HepG2 (cell line): ENCODE measurements around the gene ARMH1. TPM values are rescaled to one million over a fixed set of nuclear protein-coding genes. Genes with fewer than 3 reads are reported as not detected.

Source experiments
- ATAC-seq: fragments of 200-7000 bp; cut with Tn5 transposase; 3 replicates; pipeline ENCODE4 v1.9.1; 2020; ENCODE audit warnings: mild to moderate bottlenecking, moderate library complexity
- BruUV-seq: library from RNA; stranded (reverse); fragments of 400-500 nt; replicated peaks from 2 replicates; lab custom pipeline; 2021; lab: Mats Ljungman, UMichigan
- CTCF ChIA-PET: fragments of 300-600 bp; formaldehyde crosslinking; extraction: SDS; loops from one replicate; lab custom pipeline; 2021; ENCODE audit warnings: low total read pairs, inconsistent platforms, low intra/inter-chr PET ratio; lab: Yijun Ruan, JAX
- POLR2A ChIA-PET: fragments of 350-600 bp; sonication (Branson Sonifier 250); formaldehyde crosslinking; loops from one replicate; lab custom pipeline; 2020; ENCODE audit warnings: antibody characterized with exemption, inconsistent platforms; lab: Yijun Ruan, JAX
- DNase-seq: peaks from one replicate; pipeline ENCODE4 v3.0.0-alpha.2; 2015; ENCODE audit warnings: low spot score
- FAIRE-seq: peaks from 3 replicates; lab custom pipeline; 2011; peaks lifted over from hg19 to GRCh38; lab: Jason Lieb, UNC
- H2AFZ ChIP-seq: one replicate; pipeline ENCODE4 v1.6.1; 2011; ENCODE audit warnings: low read length, inconsistent platforms
- H3K27ac ChIP-seq: fragments of 300-600 bp; 3 replicates; pipeline ENCODE4 v1.8.0; 2011; ENCODE audit warnings: mixed run types, mild to moderate bottlenecking, mixed read lengths, low read length, inconsistent platforms; ENCODE audit not compliant: insufficient read depth; ENCODE audit errors: extremely low read length
- H3K27me3 ChIP-seq, 2 experiments: fragments of 200-600 bp in 1 of 2; 2 replicates in 1 of 2; 3 replicates in 1 of 2; pipeline versions ENCODE4 v1.6.0 to v1.8.0; 2011; ENCODE audit warnings: low read length in 2 of 2, mild to moderate bottlenecking in 2 of 2, moderate library complexity in 2 of 2, inconsistent platforms in 1 of 2; ENCODE audit not compliant: insufficient read depth in 2 of 2, control insufficient read depth in 1 of 2
- H3K36me3 ChIP-seq, 2 experiments: fragments of 200-600 bp in 1 of 2; replicated peaks in 1 of 2; 2 replicates in 1 of 2; 3 replicates in 1 of 2; pipeline versions ENCODE4 v1.5.1 to v1.8.0; 2011; ENCODE audit warnings: low read length in 2 of 2, inconsistent platforms in 1 of 2; ENCODE audit not compliant: insufficient read depth in 2 of 2, control insufficient read depth in 1 of 2
- H3K4me1 ChIP-seq: 2 replicates; pipeline ENCODE4 v1.5.1; 2012; ENCODE audit warnings: low read length, inconsistent platforms; ENCODE audit not compliant: insufficient read depth
- H3K4me2 ChIP-seq: 2 replicates; pipeline ENCODE4 v1.6.0; 2011; ENCODE audit warnings: low read depth, low read length, inconsistent platforms
- H3K4me3 ChIP-seq, 3 experiments: fragments of 200-600 bp in 1 of 3; sonication (generic), shearing (Covaris generic) in 1 of 3; replicated peaks in 1 of 3; 2 replicates each; pipeline ENCODE4 v1.5.1; 2011 to 2016; ENCODE audit warnings: low read length in 3 of 3, inconsistent platforms in 2 of 3, low read depth in 2 of 3, mild to moderate bottlenecking in 2 of 3, control low read depth in 1 of 3, mixed read lengths in 1 of 3; ENCODE audit not compliant: insufficient read depth in 1 of 3
- H3K79me2 ChIP-seq: one replicate; pipeline ENCODE4 v1.6.1; 2011; ENCODE audit warnings: low read length, inconsistent platforms; ENCODE audit not compliant: insufficient read depth
- H3K9ac ChIP-seq: 2 replicates; pipeline ENCODE4 v1.6.0; 2011; ENCODE audit warnings: mild to moderate bottlenecking, low read depth, low read length, inconsistent platforms; ENCODE audit not compliant: insufficient read depth
- H3K9me3 ChIP-seq: 2 replicates; pipeline ENCODE4 v1.5.1; 2012; ENCODE audit warnings: mild to moderate bottlenecking, low read length
- H4K20me1 ChIP-seq: 2 replicates; pipeline ENCODE4 v1.6.0; 2011; ENCODE audit warnings: inconsistent platforms, mild to moderate bottlenecking, low read length, moderate library complexity; ENCODE audit not compliant: insufficient read depth
- HMG20A ChIP-seq: IDR thresholded peaks from 2 replicates; pipeline ENCODE4 v1.6.1; 2016; ENCODE audit warnings: borderline replicate concordance
- LCORL ChIP-seq, 2 experiments: fragments of 450-650 bp in 1 of 2; sonication (generic) in 1 of 2; formaldehyde crosslinking in 1 of 2; IDR thresholded peaks; 2 replicates each; pipeline versions ENCODE4 v1.5.0 to v1.6.1; 2017 to 2020; ENCODE audit warnings: antibody characterized with exemption in 1 of 2, missing genetic modification reagents in 1 of 2
- NKX3-1 ChIP-seq: sonication (generic); formaldehyde crosslinking; IDR thresholded peaks from 2 replicates; pipeline ENCODE4 v1.5.0; 2020; ENCODE audit warnings: missing genetic modification reagents
- SETDB1 ChIP-seq: sonication (generic); formaldehyde crosslinking; IDR thresholded peaks from 2 replicates; pipeline ENCODE4 v1.5.1; 2020; ENCODE audit warnings: missing genetic modification reagents, mild to moderate bottlenecking, borderline replicate concordance
- SRY ChIP-seq: sonication (generic); formaldehyde crosslinking; IDR thresholded peaks from 2 replicates; pipeline ENCODE4 v1.8.0; 2022; ENCODE audit warnings: mild to moderate bottlenecking, missing genetic modification reagents
- ZNF564 ChIP-seq: sonication (generic); formaldehyde crosslinking; IDR thresholded peaks from 2 replicates; pipeline ENCODE4 v1.8.1; 2023; ENCODE audit warnings: mild to moderate bottlenecking, missing genetic modification reagents
- WGBS: methylation state at CpG from one replicate; pipeline ENCODE4 v1.1.6; 2017; ENCODE audit warnings: low lambda C conversion rate; 5-methylcytosine and 5-hydroxymethylcytosine counted together
- in situ Hi-C: cut with HindIII; loops from 2 replicates; pipeline ENCODE4 v1.10.0; 2017; ENCODE audit warnings: low pct_unique_long_range_greater_than_20kb; ENCODE audit not compliant: extremely low pct_ligation_motif_present
- intact Hi-C: fragments of 100-400 bp; cut with micrococcal nuclease; formaldehyde crosslinking; loops from one replicate; pipeline ENCODE4 v1.10.0; 2022; ENCODE audit not compliant: unreplicated experiment
- polyA plus RNA-seq, 8 experiments: library from polyadenylated mRNA; depleted of rRNA in 3 of 8; stranded (reverse) in 7 of 8; unstranded in 1 of 8; fragments of >200 nt; fragmentation: Illumina TruSeq in 4 of 8; extraction: Trizol in 4 of 8; gene quantifications; 2 replicates each; pipeline versions ENCODE4 v1.2.1 to v1.2.3, GENCODE V29; 2011 to 2016; ENCODE audit warnings: low read depth in 4 of 8, missing spikeins in 1 of 8, mixed read lengths in 1 of 8; ENCODE audit not compliant: insufficient read depth in 1 of 8
- total RNA-seq, 5 experiments: library from RNA; depleted of rRNA; stranded (reverse); fragments of >200 nt; fragmentation: Illumina TruSeq; extraction: Trizol; gene quantifications; 2 replicates each; pipeline ENCODE4 v1.2.3, GENCODE V29; 2016; ENCODE audit warnings: low read depth in 1 of 5

ARMH1 gene
- total and polyA plus RNA-seq, 2 of the 13 experiments (the other 11 are each of a cell fraction or from before 2014, with no cell fraction given) = 0.69 TPM; not detected in 1

GRCh38 chr1:44733784-44734183, 59.3 kb downstream of the ARMH1 start:
- TF ChIP-seq SRY = no peak
- no peak for TF ChIP-seq HMG20A (CRISPR knock-in tag)
- no peak for TF ChIP-seq SETDB1 (CRISPR knock-in tag)
- TF ChIP-seq NKX3-1 (CRISPR knock-in tag) = no peak
- no peak overlapping the region for H2AFZ ChIP-seq
- no peak overlapping the region for H3K9ac ChIP-seq
- in situ Hi-C loops (no loop called here), intact Hi-C loops (loop anchor here (5.0 kb wide), 1 partner anchor 49 kb away; no protein-coding TSS in a partner anchor)
- 41% methylated on average over 1 of the region's 1 CpG for whole genome bisulfite sequencing
- no peaks in the 10 kb centered on the region for H3K36me3 ChIP-seq
- no peaks in the 10 kb centered on the region; a peak in 2 of 5 replicates for H3K27me3 ChIP-seq
- no peaks in the 10 kb centered on the region for H3K9me3 ChIP-seq
- no peak overlapping the region for H3K4me2 ChIP-seq
- H3K79me2 ChIP-seq = no peaks in the 10 kb centered on the region
- DNase-seq (no peak), FAIRE-seq (no peak), ATAC-seq (no peak)
- no peak overlapping the region for H3K4me3 ChIP-seq
- ChIA-PET POLR2A (interaction anchor here (1.1 to 8.0 kb wide), 3 partner anchors 13 to 86 kb away, joined by 3 to 241 read pairs (median 4); no protein-coding TSS in a partner anchor), CTCF (no interaction called here)
- H4K20me1 ChIP-seq = no peaks in the 10 kb centered on the region
- no peak overlapping the region for H3K27ac ChIP-seq
- BruUV-seq = no TSS peak
- peaks cover 50% of the 10 kb centered on the region for H3K4me1 ChIP-seq

- H3K9ac ChIP-seq = no peak overlapping the region
- no peaks in the 10 kb centered on the region; a peak in 2 of 5 replicates for H3K27me3 ChIP-seq
- no peak overlapping the region for H3K4me3 ChIP-seq
- TF ChIP-seq ZNF564 (CRISPR knock-in tag) (peak; percentile 94), LCORL (IDR thresholded peaks at IDR 0.05) (no peak), LCORL (CRISPR knock-in tag; IDR thresholded peaks at IDR 0.05) (no peak)
- H3K79me2 ChIP-seq = peaks cover 13% of the 10 kb centered on the region
- 94% methylated on average over 1 of the region's 1 CpG for WGBS
- BruUV-seq = no TSS peak
- POLR2A ChIA-PET = interaction anchor here (0.8 to 8.0 kb wide), 3 partner anchors 15 to 73 kb away, joined by 3 to 241 read pairs (median 3); partner anchors contain the start of genes BTBD19 and RPS8
- no peaks in the 10 kb centered on the region for H4K20me1 ChIP-seq
- CTCF ChIA-PET = no interaction called here
- H3K9me3 ChIP-seq = no peaks in the 10 kb centered on the region
- ATAC-seq (no peak), DNase-seq (no peak), FAIRE-seq (no peak)
- H2AFZ ChIP-seq = no peak overlapping the region
- peaks cover 51% of the 10 kb centered on the region for H3K4me1 ChIP-seq
- H3K27ac ChIP-seq = no peak overlapping the region
- intact Hi-C loops (no loop called here), in situ Hi-C loops (no loop called here)
- H3K36me3 ChIP-seq = no peaks in the 10 kb centered on the region
- H3K4me2 ChIP-seq = no peak overlapping the region
These were observed 61.5 kb downstream of the ARMH1 start for GRCh38 chr1:44735992-44736391.
